GM12878 (cell line): ENCODE results near the gene MEGF11. TPM values are rescaled to one million over a fixed set of nuclear protein-coding genes. Genes with fewer than 3 reads are reported as not detected.

ENCODE experiments used
- ATAC-seq: fragments of 200-7000 bp; cut with Tn5 transposase; 3 replicates; pipeline ENCODE4 v1.9.1; 2020; ENCODE audit warnings: mild to moderate bottlenecking, moderate library complexity
- BruUV-seq: library from RNA; stranded (reverse); fragments of 400-500 nt; replicated peaks from 2 replicates; lab custom pipeline; 2021; lab: Mats Ljungman, UMichigan
- CTCF ChIA-PET: fragments of 300-600 bp; sonication (Branson Sonifier 250); formaldehyde crosslinking; extraction: SDS; loops from one replicate; lab custom pipeline; 2021; ENCODE audit warnings: inconsistent platforms; lab: Yijun Ruan, JAX
- POLR2A ChIA-PET: fragments of 350-600 bp; formaldehyde crosslinking; extraction: SDS; loops from one replicate; lab custom pipeline; 2021; ENCODE audit warnings: inconsistent platforms; lab: Charles Lee
- RAD21 ChIA-PET: fragments of 300-600 bp; sonication (Branson Sonifier 250); formaldehyde crosslinking; loops from one replicate; lab custom pipeline; 2023; ENCODE audit warnings: antibody characterized with exemption; ENCODE audit not compliant: unreplicated experiment; lab: Charles Lee
- SMC1A ChIA-PET: fragments of 300-600 bp; sonication (Branson Sonifier 250); formaldehyde crosslinking; loops from one replicate; lab custom pipeline; 2023; ENCODE audit not compliant: unreplicated experiment, uncharacterized antibody; lab: Charles Lee
- DNase-seq: peaks from one replicate; pipeline ENCODE4 v3.0.0-alpha.2; 2011; ENCODE audit warnings: low read depth, low spot score
- FAIRE-seq: peaks from 3 replicates; lab custom pipeline; 2011; peaks lifted over from hg19 to GRCh38; lab: Jason Lieb, UNC
- H2AFZ ChIP-seq: 2 replicates; pipeline ENCODE4 v1.6.0; 2011; ENCODE audit warnings: low read depth, low read length, control low read depth; ENCODE audit not compliant: control insufficient read depth
- H3K27ac ChIP-seq: 2 replicates; pipeline ENCODE4 v1.5.1; 2011; ENCODE audit warnings: control low read depth; ENCODE audit not compliant: control insufficient read depth, insufficient read depth
- H3K27me3 ChIP-seq, 2 experiments: replicated peaks in 1 of 2; 2 replicates each; pipeline versions ENCODE4 v1.6.0 to v1.6.1; 2011; ENCODE audit warnings: low read length in 1 of 2; ENCODE audit not compliant: control insufficient read depth in 2 of 2, insufficient read depth in 2 of 2
- H3K36me3 ChIP-seq, 2 experiments: 2 replicates each; pipeline ENCODE4 v1.5.1; 2011; ENCODE audit warnings: low read length in 1 of 2; ENCODE audit not compliant: control insufficient read depth in 2 of 2, insufficient read depth in 2 of 2
- H3K4me1 ChIP-seq: 2 replicates; pipeline ENCODE4 v1.6.1; 2011; ENCODE audit warnings: mild to moderate bottlenecking, low read length, moderate library complexity, mixed read lengths; ENCODE audit not compliant: control insufficient read depth, insufficient read depth
- H3K4me2 ChIP-seq: 2 replicates; pipeline ENCODE4 v1.6.0; 2011; ENCODE audit warnings: control low read depth; ENCODE audit not compliant: control insufficient read depth, insufficient read depth
- H3K4me3 ChIP-seq: fragments of 200-600 bp; sonication (generic); 2 replicates; pipeline ENCODE4 v1.5.1; 2016
- H3K79me2 ChIP-seq: 2 replicates; pipeline ENCODE4 v1.6.0; 2011; ENCODE audit warnings: low read length; ENCODE audit not compliant: control insufficient read depth, insufficient read depth
- H3K9ac ChIP-seq: 2 replicates; pipeline ENCODE4 v1.8.0; 2011; ENCODE audit warnings: low read length, control low read depth, mixed read lengths; ENCODE audit not compliant: control insufficient read depth, insufficient read depth
- H3K9me3 ChIP-seq: replicated peaks from 3 replicates; pipeline ENCODE4 v1.5.1; 2011; ENCODE audit warnings: mild to moderate bottlenecking, low read length; ENCODE audit not compliant: control insufficient read depth, insufficient read depth
- H4K20me1 ChIP-seq: 2 replicates; pipeline ENCODE4 v1.6.0; 2011; ENCODE audit not compliant: control insufficient read depth, insufficient read depth
- CHD2 ChIP-seq: IDR thresholded peaks from 2 replicates; pipeline ENCODE4 v1.6.1; 2011; ENCODE audit warnings: low read depth, low read length, improper control_type of control experiment, borderline replicate concordance
- KLF5 ChIP-seq: fragments of 450-650 bp; IDR thresholded peaks from 2 replicates; pipeline ENCODE4 v1.6.1; 2014; ENCODE audit warnings: mild to moderate bottlenecking; ENCODE audit not compliant: partially characterized antibody
- RFX5 ChIP-seq: IDR thresholded peaks from 2 replicates; pipeline ENCODE4 v1.6.1; 2011; ENCODE audit warnings: low read depth, low read length, improper control_type of control experiment
- ZNF592 ChIP-seq: fragments of 450-650 bp; IDR thresholded peaks from 2 replicates; pipeline ENCODE4 v1.6.1; 2017; ENCODE audit warnings: mild to moderate bottlenecking, moderate library complexity
- WGBS: methylation state at CpG from one replicate; pipeline ENCODE4 v1.1.6; 2016; ENCODE audit warnings: low lambda C conversion rate; ENCODE audit not compliant: insufficient replicate concordance, insufficient coverage; ENCODE audit errors: missing lambda C conversion rate; 5-methylcytosine and 5-hydroxymethylcytosine counted together
- in situ Hi-C: fragments of 300-500 bp; cut with MboI; formaldehyde crosslinking; loops from 9 replicates; pipeline ENCODE4 v1.14.3; 2018; ENCODE audit warnings: mixed read lengths
- intact Hi-C: fragments of 100-400 bp; cut with micrococcal nuclease; formaldehyde crosslinking; loops from one replicate; pipeline ENCODE4 v1.14.2; 2022; ENCODE audit not compliant: unreplicated experiment
- polyA plus RNA-seq, 11 experiments: library from polyadenylated mRNA; depleted of rRNA in 4 of 11; unstranded in 6 of 11; stranded (reverse) in 5 of 11; fragments of >200 nt; fragmentation: Nextera tagmentation in 4 of 11; fragmentation: Illumina TruSeq in 1 of 11; extraction: Ambion mirVana in 4 of 11; extraction: Trizol in 1 of 11; gene quantifications; 1 replicate in 1 of 11; 2 replicates in 10 of 11; pipeline versions ENCODE4 v1.2.1 to v1.2.3, GENCODE V29; 2011 to 2016; ENCODE audit warnings: inconsistent platforms in 2 of 11, missing spikeins in 2 of 11, low read depth in 1 of 11
- total RNA-seq, 4 experiments: library from RNA; depleted of rRNA in 3 of 4; stranded (reverse); fragments of >200 nt in 3 of 4; fragmentation: Illumina TruSeq in 1 of 4; extraction: Trizol in 1 of 4; gene quantifications; 2 replicates each; pipeline versions ENCODE4 v1.2.1 to v1.2.3, GENCODE V29; 2013 to 2021

The MEGF11 gene
- total and polyA plus RNA-seq, 10 of the 15 experiments (the other 5 are each of a cell fraction or from before 2014, with no cell fraction given), result 0.03 to 1.7 (median 0.49) TPM

- CTCF ChIA-PET, result interaction anchor here (0.6 kb wide), 1 partner anchor 1527 kb away, joined by 3 read pairs; no protein-coding TSS in a partner anchor
- H3K27me3 ChIP-seq, result no peaks in the 10 kb centered on the region; a peak in 1 of 4 replicates
- H3K4me2 ChIP-seq, result no peak overlapping the region
- TF ChIP-seq CHD2, result no peak
- TF ChIP-seq KLF5, result no peak
- no peak for TF ChIP-seq RFX5
- TF ChIP-seq ZNF592, result no peak
- TF ChIP-seq, all 136 proteins: peak for 0
- intact Hi-C loops, result no loop called here
- Histone ChIP-seq H3K36me3 (no peaks in the 10 kb centered on the region), H4K20me1 (no peaks in the 10 kb centered on the region), H3K27ac (no peak overlapping the region), H3K9me3 (no peaks in the 10 kb centered on the region), H3K9ac (no peak overlapping the region), H3K79me2 (no peaks in the 10 kb centered on the region), H2AFZ (no peak overlapping the region), H3K4me3 (no peak overlapping the region), H3K4me1 (no peaks in the 10 kb centered on the region)
- SMC1A ChIA-PET, result no interaction called here
- ATAC-seq (no peak), FAIRE-seq (no peak), DNase-seq (no peak)
- in situ Hi-C loops, result no loop called here
- RAD21 ChIA-PET, result no interaction called here
- POLR2A ChIA-PET, result no interaction called here
- 49% methylated on average over 6 of the region's 6 CpGs for WGBS
- BruUV-seq, result no TSS peak
Observed at GRCh38 chr15:66065325-66065724, 188.2 kb downstream of the MEGF11 start.
